GM23338 (cell line): ENCODE data around the gene EXOC3L4. TPM values are rescaled to one million over a fixed set of nuclear protein-coding genes. Genes with fewer than 3 reads are reported as not detected.
A peak's percentile ranks its signal among the peaks of the same experiment; 100 is the strongest.

ENCODE experiments used
- ATAC-seq: fragments of 200-7000 bp; cut with Tn5 transposase; 3 replicates; pipeline ENCODE4 v1.9.1; 2020
- DNase-seq: peaks from one replicate; pipeline ENCODE4 v3.0.0-alpha.2; 2015; ENCODE audit warnings: low spot score
- H2AFZ ChIP-seq: fragments of 200-600 bp; sonication (generic); 2 replicates; pipeline ENCODE4 v1.8.0; 2016; ENCODE audit warnings: antibody characterized with exemption, mild to moderate bottlenecking, moderate library complexity
- H3F3A ChIP-seq: fragments of 200-600 bp; sonication (generic); replicated peaks from 2 replicates; pipeline ENCODE4 v1.8.0; 2017; ENCODE audit warnings: antibody characterized with exemption, mixed run types, low read depth
- H3K27ac ChIP-seq: fragments of 200-600 bp; sonication (generic); 2 replicates; pipeline ENCODE4 v1.6.1; 2016; ENCODE audit warnings: low read depth
- H3K27me3 ChIP-seq: fragments of 200-600 bp; sonication (generic); 2 replicates; pipeline ENCODE4 v1.8.0; 2016; ENCODE audit warnings: mild to moderate bottlenecking, mixed run types, moderate library complexity; ENCODE audit not compliant: insufficient read depth
- H3K36me3 ChIP-seq: fragments of 200-600 bp; sonication (generic); 2 replicates; pipeline ENCODE4 v1.8.0; 2016; ENCODE audit warnings: mild to moderate bottlenecking; ENCODE audit not compliant: insufficient read depth
- H3K4me1 ChIP-seq: fragments of 200-600 bp; sonication (generic); 2 replicates; pipeline ENCODE4 v1.8.0; 2016; ENCODE audit warnings: mild to moderate bottlenecking, moderate library complexity; ENCODE audit not compliant: insufficient read depth
- H3K4me2 ChIP-seq: fragments of 200-600 bp; sonication (generic); 2 replicates; pipeline ENCODE4 v1.7.1; 2017; ENCODE audit warnings: mixed run types
- H3K4me3 ChIP-seq: fragments of 200-600 bp; sonication (generic); 2 replicates; pipeline ENCODE4 v1.6.1; 2016; ENCODE audit warnings: mixed run types
- H3K79me2 ChIP-seq: fragments of 200-600 bp; sonication (generic); replicated peaks from 2 replicates; pipeline ENCODE4 v1.8.0; 2017; ENCODE audit warnings: mild to moderate bottlenecking; ENCODE audit not compliant: insufficient read depth
- H3K9me2 ChIP-seq: fragments of 200-600 bp; sonication (generic); 2 replicates; pipeline ENCODE4 v1.8.0; 2017; ENCODE audit not compliant: insufficient read depth
- H4K20me1 ChIP-seq: fragments of 200-600 bp; sonication (generic); replicated peaks from 2 replicates; pipeline ENCODE4 v1.8.0; 2017; ENCODE audit warnings: mild to moderate bottlenecking; ENCODE audit not compliant: insufficient read depth
- H3K27ac Mint-ChIP-seq: 2 replicates; pipeline ENCODE4 v1.8.0; 2020; ENCODE audit warnings: inconsistent platforms, mild to moderate bottlenecking, moderate library complexity, mixed read lengths
- H3K27me3 Mint-ChIP-seq: 3 replicates; pipeline ENCODE4 v1.8.0; 2022; ENCODE audit warnings: low read depth, mild to moderate bottlenecking, moderate library complexity, mixed read lengths, inconsistent platforms; ENCODE audit not compliant: insufficient read depth, poor library complexity
- H3K36me3 Mint-ChIP-seq: 3 replicates; pipeline ENCODE4 v1.8.0; 2021; ENCODE audit warnings: low read depth, mild to moderate bottlenecking, inconsistent platforms, moderate library complexity, mixed read lengths
- H3K4me1 Mint-ChIP-seq: 3 replicates; pipeline ENCODE4 v1.8.0; 2020; ENCODE audit warnings: mild to moderate bottlenecking, inconsistent platforms, mixed read lengths
- H3K4me3 Mint-ChIP-seq: 3 replicates; pipeline ENCODE4 v1.8.0; 2021; ENCODE audit warnings: moderate library complexity, mild to moderate bottlenecking, inconsistent platforms, mixed read lengths
- H3K9me3 Mint-ChIP-seq: 3 replicates; pipeline ENCODE4 v1.8.0; 2020; ENCODE audit warnings: moderate library complexity, mild to moderate bottlenecking, inconsistent platforms, mixed read lengths
- CREB1 ChIP-seq: fragments of 250-450 bp; sonication (Bioruptor Pico); IDR thresholded peaks from 2 replicates; pipeline ENCODE4 v1.5.0; 2020; ENCODE audit warnings: low read depth, mild to moderate bottlenecking, moderate library complexity
- CTCF ChIP-seq, 2 experiments: fragments of 200-600 bp in 1 of 2; sonication (generic) in 1 of 2; conservative IDR thresholded peaks; 2 replicates each; pipeline versions ENCODE4 v1.5.1 to v1.6.1; 2016 to 2017; ENCODE audit warnings: antibody characterized with exemption in 2 of 2, low read depth in 2 of 2, mild to moderate bottlenecking in 2 of 2, moderate library complexity in 1 of 2
- ETS1 ChIP-seq: IDR thresholded peaks from 2 replicates; pipeline ENCODE4 v1.6.1; 2016; ENCODE audit warnings: antibody characterized with exemption
- EZH2 ChIP-seq: fragments of 200-600 bp; sonication (generic); IDR thresholded peaks from one replicate; pipeline ENCODE4 v1.8.0; 2017; ENCODE audit warnings: antibody characterized with exemption, mild to moderate bottlenecking, low read depth; ENCODE audit not compliant: unreplicated experiment
- EZH2phosphoT487 ChIP-seq: fragments of 200-600 bp; sonication (generic); IDR thresholded peaks from one replicate; pipeline ENCODE4 v1.8.1; 2018; ENCODE audit warnings: antibody characterized with exemption; ENCODE audit not compliant: unreplicated experiment
- JUNB ChIP-seq: IDR thresholded peaks from one replicate; pipeline ENCODE4 v1.6.1; 2016; ENCODE audit warnings: antibody characterized with exemption; ENCODE audit not compliant: unreplicated experiment
- NANOG ChIP-seq: IDR thresholded peaks from 2 replicates; pipeline ENCODE4 v1.6.1; 2016; ENCODE audit warnings: antibody characterized with exemption, borderline replicate concordance
- POLR2AphosphoS5 ChIP-seq: IDR thresholded peaks from 2 replicates; pipeline ENCODE4 v1.6.1; 2016; ENCODE audit warnings: antibody characterized with exemption, low read depth
- REST ChIP-seq: IDR thresholded peaks from one replicate; pipeline ENCODE4 v1.6.1; 2018; ENCODE audit warnings: antibody characterized with exemption; ENCODE audit not compliant: unreplicated experiment
- STAT1 ChIP-seq: IDR thresholded peaks from one replicate; pipeline ENCODE4 v1.6.1; 2016; ENCODE audit warnings: antibody characterized with exemption; ENCODE audit not compliant: unreplicated experiment
- ZNF114 ChIP-seq: fragments of 250-450 bp; sonication (Bioruptor Pico); IDR thresholded peaks from 2 replicates; pipeline ENCODE4 v1.5.0; 2020; ENCODE audit warnings: mild to moderate bottlenecking, moderate library complexity
- ZNF331 ChIP-seq: fragments of 250-450 bp; sonication (Bioruptor Pico); IDR thresholded peaks from 2 replicates; pipeline ENCODE4 v1.5.0; 2020; ENCODE audit warnings: low read depth, mild to moderate bottlenecking, moderate library complexity
- ZNF462 ChIP-seq: fragments of 250-450 bp; sonication (Bioruptor Pico); IDR thresholded peaks from 2 replicates; pipeline ENCODE4 v1.5.0; 2020; ENCODE audit warnings: mild to moderate bottlenecking, moderate library complexity
- polyA plus RNA-seq: library from polyadenylated mRNA; unstranded; fragments of >200 nt; fragmentation: Nextera tagmentation; extraction: Ambion mirVana; gene quantifications from 2 replicates; pipeline ENCODE4 v1.2.1, GENCODE V29; 2016
- total RNA-seq: library from RNA; depleted of rRNA; stranded (reverse); fragments of >200 nt; shearing (Covaris generic); gene quantifications from 2 replicates; pipeline ENCODE4 v1.2.3, GENCODE V29; 2014

EXOC3L4 gene
- total and polyA plus RNA-seq, 2 experiments from 2014 or later = not detected

- peaks cover 18% of the 10 kb centered on the region for H3K27me3 Mint-ChIP-seq
- Histone ChIP-seq H3K4me1 (peaks cover 6% of the 10 kb centered on the region), H3K4me2 (peak overlapping the region; percentile 83), H3K4me3 (peak overlapping the region; percentile 58), H3K36me3 (no peaks in the 10 kb centered on the region), H2AFZ (peak overlapping the region; percentile 89), H3K9me2 (no peaks in the 10 kb centered on the region), H3K79me2 (no peaks in the 10 kb centered on the region), H4K20me1 (no peaks in the 10 kb centered on the region), H3F3A (0 out of 2 replicates have a peak, but pooled peaks cover 4% of the 10 kb centered on the region), H3K27ac (no peak overlapping the region), H3K27me3 (peaks cover 12% of the 10 kb centered on the region; the same call in 1 of the 2 replicates)
- peak overlapping the region; percentile 68 for H3K4me3 Mint-ChIP-seq
- peaks cover 6% of the 10 kb centered on the region for H3K4me1 Mint-ChIP-seq
- H3K36me3 Mint-ChIP-seq = no peaks in the 10 kb centered on the region
- ATAC-seq = peak; percentile 65
- DNase-seq = peak; percentile 70
- H3K9me3 Mint-ChIP-seq = no peaks in the 10 kb centered on the region
- no peak overlapping the region for H3K27ac Mint-ChIP-seq
- no peak for TF ChIP-seq ETS1
- no peak for TF ChIP-seq POLR2AphosphoS5
- TF ChIP-seq ZNF331 (CRISPR knock-in tag) = no peak
- no peak for TF ChIP-seq ZNF462 (CRISPR knock-in tag)
- peak in 1 of 2 experiments; percentile 60; a peak in 2 of 4 replicates for TF ChIP-seq CTCF (conservative IDR thresholded peaks at IDR 0.05; ENCODE audit: low read depth in 2 of 2)
- TF ChIP-seq STAT1 = no peak
- no peak for TF ChIP-seq REST
- no peak for TF ChIP-seq EZH2phosphoT487
- TF ChIP-seq JUNB = no peak
- TF ChIP-seq NANOG = no peak
- no peak for TF ChIP-seq CREB1 (CRISPR knock-in tag)
- TF ChIP-seq ZNF114 = no peak
- peak; percentile 46 for TF ChIP-seq EZH2
Observed at GRCh38 chr14:103091041-103091882, 3.3 kb upstream of the EXOC3L4 start.
